Measurements from ENCODE around the gene PCDH1.
A peak's percentile ranks its signal among the peaks of the same experiment; 100 is the strongest.

Gene PCDH1

DNA sequence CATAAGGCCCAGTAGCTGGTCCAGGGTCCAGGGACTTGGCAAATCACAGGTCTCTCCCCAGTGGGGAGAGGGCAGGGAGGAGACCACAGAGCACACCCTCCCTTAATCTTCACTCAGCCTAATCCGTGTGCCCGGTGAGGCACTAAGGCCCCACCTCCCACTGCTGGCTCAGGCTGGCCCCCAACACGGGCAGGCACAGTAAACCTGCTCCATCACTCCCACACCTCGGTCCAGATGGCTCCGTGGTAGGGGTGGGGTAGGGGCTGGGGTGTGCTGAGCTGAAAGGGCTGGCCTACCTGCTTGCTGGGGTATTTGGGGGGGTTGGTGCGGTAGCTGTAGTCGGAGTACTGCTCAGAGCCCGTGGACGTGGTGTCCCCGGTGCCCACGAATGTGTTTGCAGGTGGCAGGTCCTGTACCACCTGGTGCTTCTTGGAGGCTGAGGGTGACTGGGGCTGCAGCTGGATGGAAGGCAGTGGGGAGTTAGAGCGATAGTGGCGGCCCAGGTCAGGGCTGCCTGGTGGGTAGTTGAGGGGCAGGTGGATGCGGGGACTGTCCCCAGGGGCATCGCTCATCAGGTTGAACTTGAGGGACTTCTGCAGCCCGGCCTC, 15.2 kb downstream of the PCDH1 start:
- no peaks in the 10 kb centered on the region for H3K36me3 Mint-ChIP-seq
- no peak for DNase-seq (ENCODE audit: low spot score in 2 of 2)
- H3K27me3 Mint-ChIP-seq, result peaks cover 21% of the 10 kb centered on the region
- H3K4me3 Mint-ChIP-seq, result no peak overlapping the region
- no peaks in the 10 kb centered on the region for H3K4me1 Mint-ChIP-seq
- ATAC-seq (ENCODE audit: low read depth), result no peak
- no peaks in the 10 kb centered on the region for H3K9me3 Mint-ChIP-seq
- no peak overlapping the region for H3K27ac Mint-ChIP-seq

DNA sequence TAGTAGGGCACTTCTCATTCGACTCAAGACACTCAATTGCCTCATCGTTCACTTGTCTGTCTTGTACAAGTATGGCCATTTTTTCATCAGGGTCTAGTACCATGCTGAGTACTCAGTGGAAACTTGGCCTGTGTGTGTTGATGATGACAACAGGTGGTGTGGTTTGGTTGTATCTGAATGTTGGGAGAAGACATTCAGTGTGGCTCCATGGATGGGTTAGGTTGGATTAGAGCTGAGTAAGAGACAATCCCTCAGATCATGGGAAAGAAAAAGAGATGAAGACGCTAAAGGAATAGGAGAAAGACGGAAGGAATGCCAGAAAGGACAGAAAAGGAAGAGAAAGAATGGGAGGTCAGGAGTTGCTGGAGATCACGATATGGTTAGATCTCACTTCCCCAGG, 17.0 kb downstream of the PCDH1 start:
- DNase-seq (ENCODE audit: low spot score in 2 of 2) (no peak), ATAC-seq (ENCODE audit: low read depth) (no peak)
- no peaks in the 10 kb centered on the region for H3K4me1 Mint-ChIP-seq
- H3K4me3 Mint-ChIP-seq, result no peak overlapping the region
- H3K27ac Mint-ChIP-seq, result no peak overlapping the region
- H3K9me3 Mint-ChIP-seq, result no peaks in the 10 kb centered on the region
- H3K27me3 Mint-ChIP-seq, result peaks cover 27% of the 10 kb centered on the region
- no peaks in the 10 kb centered on the region for H3K36me3 Mint-ChIP-seq

DNA sequence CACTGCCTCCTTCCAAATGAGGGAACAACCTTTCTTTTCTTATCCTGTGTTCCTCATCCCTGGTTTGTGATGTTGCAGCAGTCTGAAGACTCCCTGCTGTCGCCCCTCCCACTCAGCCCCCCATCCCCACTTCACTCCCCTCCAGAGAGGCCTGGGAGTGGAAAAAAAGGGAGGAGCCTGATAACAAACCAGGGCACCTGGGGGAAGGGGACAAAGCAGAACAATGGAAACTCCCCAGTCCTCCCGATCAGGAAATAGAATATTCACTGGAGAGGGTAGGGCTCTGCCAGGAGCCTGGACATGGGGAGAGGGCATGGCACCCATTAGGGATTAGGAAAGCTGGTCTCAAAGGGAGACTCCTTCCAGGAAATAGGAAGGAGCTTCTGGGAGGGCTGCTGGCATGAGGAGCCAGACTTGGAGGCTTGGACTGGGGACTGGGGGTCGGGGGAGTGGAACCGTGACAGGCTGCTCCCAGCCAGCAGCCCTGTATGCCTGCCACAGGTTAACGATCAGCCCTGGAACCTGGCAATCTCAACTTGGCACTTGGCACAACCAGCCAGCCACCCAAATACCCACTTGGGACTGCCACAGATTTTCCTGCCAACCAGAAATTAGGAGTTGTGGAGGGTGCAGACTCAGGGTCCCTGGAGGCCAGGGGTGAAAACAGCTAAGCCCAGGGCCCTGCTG, 20.0 kb downstream of the PCDH1 start:
- Mint-ChIP-seq H3K4me1 (peaks cover 2% of the 10 kb centered on the region), H3K27ac (no peak overlapping the region), H3K4me3 (no peak overlapping the region), H3K9me3 (no peaks in the 10 kb centered on the region), H3K36me3 (no peaks in the 10 kb centered on the region), H3K27me3 (peaks cover 23% of the 10 kb centered on the region)
- ATAC-seq (ENCODE audit: low read depth) (no peak), DNase-seq (ENCODE audit: low spot score in 2 of 2) (no peak)

DNA sequence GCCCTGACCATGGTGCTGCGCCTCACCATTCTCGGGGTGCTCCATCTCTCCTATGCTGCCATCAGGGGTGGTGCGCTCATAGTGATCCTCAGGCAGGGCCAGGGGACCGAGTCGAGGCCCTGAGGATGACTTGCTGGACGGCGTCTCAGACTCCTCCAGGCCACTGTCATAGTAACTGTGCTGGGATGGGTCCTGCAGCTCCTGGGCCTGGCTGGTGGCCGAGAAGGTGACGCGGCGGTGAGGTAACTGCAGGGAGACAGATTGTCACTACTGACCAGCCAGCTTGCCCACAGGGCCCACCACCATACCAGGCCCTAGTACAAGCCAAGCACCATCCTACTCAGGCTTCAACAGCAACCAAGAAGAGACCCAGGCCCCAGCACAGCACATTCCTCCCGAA, 21.0 kb downstream of the PCDH1 start:
- Mint-ChIP-seq H3K9me3 (no peaks in the 10 kb centered on the region), H3K36me3 (no peaks in the 10 kb centered on the region), H3K27ac (no peak overlapping the region), H3K4me3 (no peak overlapping the region), H3K4me1 (peaks cover 2% of the 10 kb centered on the region), H3K27me3 (peaks cover 22% of the 10 kb centered on the region)
- ATAC-seq (ENCODE audit: low read depth) (no peak), DNase-seq (ENCODE audit: low spot score in 2 of 2) (no peak)

DNA sequence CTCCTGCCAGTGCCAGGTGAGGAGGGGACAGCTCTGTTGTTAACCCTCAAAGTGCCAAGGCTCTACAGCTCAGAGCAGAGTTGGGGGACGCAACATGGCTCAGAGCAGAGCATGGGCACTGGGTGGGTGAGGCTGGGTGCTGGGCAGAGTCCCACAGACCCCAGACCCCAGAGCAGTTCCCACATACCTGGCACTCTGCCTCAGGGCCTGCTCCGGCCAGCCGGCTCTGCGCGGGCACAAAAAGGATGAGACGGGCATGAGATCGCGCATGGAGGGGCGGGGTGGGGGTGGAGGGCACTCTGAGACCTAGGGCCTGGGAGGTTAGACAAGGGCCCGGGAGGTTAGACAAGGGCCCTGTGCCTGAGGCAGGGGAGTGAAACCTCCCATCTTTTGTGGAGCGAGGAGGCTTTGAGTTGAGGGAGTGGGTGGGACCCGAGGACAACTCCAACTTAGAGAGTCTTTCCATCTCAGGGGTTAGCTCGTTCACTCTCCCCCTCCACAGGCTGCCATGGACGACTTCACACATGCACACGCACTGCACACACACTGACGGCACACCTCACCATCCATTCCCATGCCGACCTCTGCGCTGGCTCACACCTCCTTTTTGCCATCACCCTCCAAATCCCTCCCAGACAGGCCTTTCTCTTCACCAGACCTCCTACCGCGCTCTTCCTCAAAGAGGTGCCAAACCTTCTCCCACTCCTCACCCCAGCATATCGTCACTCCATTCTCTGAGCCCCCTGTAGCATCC, 22.0 kb downstream of the PCDH1 start:
- no peak for ATAC-seq (ENCODE audit: low read depth)

DNA sequence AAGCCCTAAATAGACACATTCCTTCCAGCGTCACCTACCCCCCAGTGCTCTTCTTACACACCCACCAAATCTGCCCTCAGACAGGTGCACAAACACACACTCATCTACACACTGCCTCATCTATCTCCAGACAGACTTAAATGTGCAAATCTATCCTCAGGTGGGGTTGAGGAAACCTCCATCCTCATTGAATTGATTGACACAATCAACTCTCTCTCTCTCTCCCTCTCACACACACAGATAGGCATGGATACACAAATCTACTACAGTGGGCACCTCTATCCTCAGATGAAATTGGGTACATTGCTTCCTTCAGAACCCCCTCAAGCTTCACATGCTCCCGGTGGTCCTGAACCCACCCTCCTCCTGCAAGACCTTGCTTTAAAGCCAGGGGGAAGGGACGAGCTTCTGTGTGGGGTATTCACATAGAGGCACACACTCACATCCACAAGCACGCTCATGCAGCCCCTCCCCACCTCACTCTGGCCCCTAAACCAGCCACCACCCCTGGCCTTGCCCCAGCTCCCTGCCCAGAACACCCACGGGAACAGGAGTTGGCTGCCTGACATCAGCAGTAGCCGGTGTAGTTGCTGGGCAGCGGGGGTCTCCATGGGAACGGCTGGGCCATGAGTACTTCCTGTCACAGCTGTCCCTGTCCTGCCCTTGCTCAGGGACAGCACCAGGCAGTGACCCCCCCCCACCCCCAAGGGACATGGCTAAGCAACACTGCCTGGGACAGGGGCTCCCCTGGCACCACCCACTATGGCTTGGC, 22.8 kb downstream of the PCDH1 start:
- ATAC-seq (ENCODE audit: low read depth) (no peak), DNase-seq (ENCODE audit: low spot score in 2 of 2) (no peak)
- no peak overlapping the region for H3K27ac Mint-ChIP-seq
- no peaks in the 10 kb centered on the region for H3K36me3 Mint-ChIP-seq
- H3K4me3 Mint-ChIP-seq, result no peak overlapping the region
- H3K27me3 Mint-ChIP-seq, result peaks cover 12% of the 10 kb centered on the region
- H3K9me3 Mint-ChIP-seq, result no peaks in the 10 kb centered on the region
- peaks cover 2% of the 10 kb centered on the region for H3K4me1 Mint-ChIP-seq

More for the DNA sequence above, 22.0 kb downstream of the PCDH1 start:
- H3K27ac Mint-ChIP-seq, result no peak overlapping the region
- H3K4me3 Mint-ChIP-seq, result no peak overlapping the region
- H3K36me3 Mint-ChIP-seq, result no peaks in the 10 kb centered on the region
- H3K9me3 Mint-ChIP-seq, result no peaks in the 10 kb centered on the region
- H3K27me3 Mint-ChIP-seq, result peaks cover 13% of the 10 kb centered on the region
- H3K4me1 Mint-ChIP-seq, result peaks cover 2% of the 10 kb centered on the region
- no peak for DNase-seq (ENCODE audit: low spot score in 2 of 2)

DNA sequence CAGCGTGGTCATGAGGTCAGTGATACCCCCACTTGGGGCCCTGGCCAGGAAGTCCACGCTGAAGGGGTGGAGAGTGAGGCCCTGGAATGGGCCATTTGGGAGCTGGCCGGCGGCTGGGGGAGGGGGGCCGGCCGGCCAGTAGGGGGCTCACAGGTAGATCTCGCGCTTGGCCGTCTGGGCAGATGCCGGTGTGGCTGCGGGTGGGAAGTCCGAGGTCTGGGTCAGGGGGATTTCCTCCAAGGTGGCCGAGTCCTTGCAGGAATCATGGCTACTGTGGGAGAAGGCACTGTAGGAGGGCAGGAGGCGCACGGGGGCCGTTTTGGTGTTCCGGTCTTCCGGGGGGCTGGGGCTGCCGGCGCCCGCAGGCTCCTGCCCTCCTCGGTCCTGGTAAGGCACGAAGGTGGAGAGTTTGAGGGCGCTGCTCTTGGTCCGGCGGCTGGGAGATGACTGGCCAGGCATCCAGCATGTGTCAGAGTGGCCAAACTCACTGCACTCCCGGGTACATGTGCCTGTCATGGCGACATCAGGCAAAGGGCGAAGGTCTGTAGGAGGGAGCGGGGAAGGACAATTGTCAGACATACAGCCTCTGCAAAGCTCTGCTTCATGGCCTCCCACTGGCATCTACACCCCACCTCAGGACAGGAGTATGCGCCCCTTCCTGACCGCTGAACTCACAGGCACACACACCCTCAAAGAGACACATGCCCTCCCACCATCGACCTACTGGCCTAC, 24.1 kb downstream of the PCDH1 start:
- peaks cover 3% of the 10 kb centered on the region for H3K4me1 Mint-ChIP-seq
- no peak overlapping the region for H3K27ac Mint-ChIP-seq
- no peak overlapping the region for H3K4me3 Mint-ChIP-seq
- H3K27me3 Mint-ChIP-seq, result peaks cover 9% of the 10 kb centered on the region
- no peaks in the 10 kb centered on the region for H3K9me3 Mint-ChIP-seq
- H3K36me3 Mint-ChIP-seq, result no peaks in the 10 kb centered on the region
- ATAC-seq (ENCODE audit: low read depth) (no peak), DNase-seq (ENCODE audit: low spot score in 2 of 2) (no peak)

DNA sequence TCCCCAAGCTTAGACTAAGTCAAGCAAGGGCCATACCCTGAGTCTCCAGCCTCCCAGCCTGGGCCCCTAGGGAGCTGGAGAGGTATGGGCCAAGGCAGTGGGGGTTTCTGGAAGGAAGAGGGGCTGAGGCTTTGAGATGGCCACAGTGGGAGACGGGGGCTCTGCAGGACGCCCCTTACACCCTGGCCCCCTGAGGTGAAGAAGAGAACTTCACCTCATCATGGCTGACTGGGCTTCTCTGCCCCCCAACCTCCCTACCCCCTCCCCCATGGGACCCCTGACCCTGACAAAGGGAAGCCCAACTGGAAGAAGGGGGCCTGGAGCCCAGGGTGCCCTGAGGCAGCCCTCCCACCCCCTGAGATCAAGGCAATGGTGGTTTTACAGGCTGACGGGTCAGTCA, 25.8 kb downstream of the PCDH1 start:
- H3K27me3 Mint-ChIP-seq, result peaks cover 7% of the 10 kb centered on the region
- H3K36me3 Mint-ChIP-seq, result no peaks in the 10 kb centered on the region
- H3K9me3 Mint-ChIP-seq, result no peaks in the 10 kb centered on the region
- DNase-seq (ENCODE audit: low spot score in 2 of 2) (no peak), ATAC-seq (ENCODE audit: low read depth) (no peak)
- H3K4me1 Mint-ChIP-seq, result peaks cover 8% of the 10 kb centered on the region
- no peak overlapping the region for H3K4me3 Mint-ChIP-seq
- no peak overlapping the region for H3K27ac Mint-ChIP-seq

DNA sequence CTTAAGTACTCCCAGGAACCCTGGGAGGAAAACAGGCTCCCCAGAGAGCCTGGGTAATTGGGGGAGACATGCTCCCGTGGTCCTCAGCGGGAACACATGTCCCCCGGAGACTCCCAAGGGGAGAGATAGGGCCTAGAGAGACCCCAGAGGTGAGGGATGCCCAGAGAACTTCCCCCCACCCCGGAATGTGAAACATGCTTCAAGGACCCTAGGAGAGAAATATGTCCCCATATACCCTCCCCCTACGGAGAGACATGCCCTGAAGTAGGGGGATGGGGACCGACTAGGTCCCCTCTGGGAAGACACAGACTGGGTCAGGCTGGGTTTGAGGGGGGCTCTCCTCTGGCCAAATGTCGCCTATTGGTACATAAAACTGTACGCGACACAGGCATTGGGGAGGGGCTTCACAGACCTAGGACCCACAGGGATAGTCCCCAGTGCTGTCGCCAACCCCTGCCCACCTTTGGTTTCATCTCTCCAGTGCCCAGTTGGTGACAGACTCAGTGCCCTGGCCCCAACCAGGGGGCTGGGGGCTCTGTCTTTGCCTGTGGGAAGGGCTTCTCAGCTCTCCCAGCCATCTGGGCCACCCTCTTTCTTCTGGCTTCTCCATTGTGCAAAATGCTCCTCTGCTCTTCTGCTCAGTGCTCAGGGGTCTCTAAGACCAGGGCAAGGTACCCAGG, 26.9 kb downstream of the PCDH1 start:
- DNase-seq (ENCODE audit: low spot score in 2 of 2), result no peak
- Mint-ChIP-seq H3K4me1 (peaks cover 8% of the 10 kb centered on the region), H3K9me3 (no peaks in the 10 kb centered on the region), H3K36me3 (no peaks in the 10 kb centered on the region), H3K4me3 (peak overlapping the region; percentile 68), H3K27me3 (peaks cover 1% of the 10 kb centered on the region), H3K27ac (no peak overlapping the region)
- ATAC-seq (ENCODE audit: low read depth), result no peak

DNA sequence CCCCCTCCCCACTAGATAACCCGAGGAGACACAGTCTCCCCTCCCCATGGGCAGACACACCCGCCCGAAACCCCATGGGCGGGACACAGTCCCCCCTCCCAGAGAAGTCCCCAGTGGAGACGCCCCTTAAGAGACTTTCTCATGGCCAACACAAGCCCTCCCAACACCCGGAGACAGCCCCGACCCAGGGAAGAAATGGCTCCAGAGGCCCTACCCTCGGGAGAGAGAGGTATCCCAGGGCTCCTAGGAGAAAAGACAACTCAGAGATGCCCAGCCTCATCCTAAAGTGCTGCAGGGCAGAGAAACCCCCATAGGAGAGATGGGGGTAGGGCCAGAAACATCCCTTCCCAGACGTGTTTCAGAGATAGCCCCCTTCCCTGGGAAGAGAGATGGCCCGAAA, 27.4 kb downstream of the PCDH1 start:
- H3K9me3 Mint-ChIP-seq, result no peaks in the 10 kb centered on the region
- no peak for DNase-seq (ENCODE audit: low spot score in 2 of 2)
- H3K36me3 Mint-ChIP-seq, result no peaks in the 10 kb centered on the region
- no peak for ATAC-seq (ENCODE audit: low read depth)
- H3K4me3 Mint-ChIP-seq, result peak overlapping the region; percentile 70
- peaks cover 5% of the 10 kb centered on the region for H3K27me3 Mint-ChIP-seq
- H3K27ac Mint-ChIP-seq, result no peak overlapping the region
- peaks cover 12% of the 10 kb centered on the region for H3K4me1 Mint-ChIP-seq

DNA sequence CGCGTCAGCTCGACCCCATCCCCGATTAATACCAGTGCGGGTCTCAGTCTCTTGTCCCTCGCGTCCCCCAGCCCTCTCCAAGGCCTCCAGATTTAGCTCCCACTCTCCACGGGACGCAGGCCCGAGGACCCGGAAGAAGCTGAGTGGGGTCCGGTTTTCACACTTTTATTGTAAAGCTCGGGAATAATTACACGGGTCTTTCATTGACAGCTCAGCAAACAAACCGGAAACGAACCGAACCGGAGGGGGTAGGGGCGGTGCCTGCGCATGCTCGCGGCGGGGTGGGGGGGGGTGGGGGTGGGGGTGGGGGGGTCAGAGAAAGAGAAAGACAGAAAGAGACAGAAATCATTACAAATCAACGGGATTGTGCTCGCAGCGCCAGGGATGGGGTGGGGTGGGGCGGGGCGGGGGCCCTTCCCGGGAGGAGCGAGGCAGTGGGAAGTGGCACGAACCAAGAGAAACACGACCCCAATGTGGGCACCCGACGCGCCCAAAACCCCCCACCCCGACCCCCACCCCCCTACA, 27.9 kb downstream of the PCDH1 start:
- Mint-ChIP-seq H3K27ac (no peak overlapping the region), H3K4me1 (peaks cover 13% of the 10 kb centered on the region), H3K4me3 (peak overlapping the region; percentile 83), H3K9me3 (no peaks in the 10 kb centered on the region), H3K27me3 (peaks cover 6% of the 10 kb centered on the region), H3K36me3 (no peaks in the 10 kb centered on the region)
- ATAC-seq (ENCODE audit: low read depth), result peak; percentile 30
- DNase-seq (ENCODE audit: low spot score in 2 of 2), result peak; percentile 18 to 39

DNA sequence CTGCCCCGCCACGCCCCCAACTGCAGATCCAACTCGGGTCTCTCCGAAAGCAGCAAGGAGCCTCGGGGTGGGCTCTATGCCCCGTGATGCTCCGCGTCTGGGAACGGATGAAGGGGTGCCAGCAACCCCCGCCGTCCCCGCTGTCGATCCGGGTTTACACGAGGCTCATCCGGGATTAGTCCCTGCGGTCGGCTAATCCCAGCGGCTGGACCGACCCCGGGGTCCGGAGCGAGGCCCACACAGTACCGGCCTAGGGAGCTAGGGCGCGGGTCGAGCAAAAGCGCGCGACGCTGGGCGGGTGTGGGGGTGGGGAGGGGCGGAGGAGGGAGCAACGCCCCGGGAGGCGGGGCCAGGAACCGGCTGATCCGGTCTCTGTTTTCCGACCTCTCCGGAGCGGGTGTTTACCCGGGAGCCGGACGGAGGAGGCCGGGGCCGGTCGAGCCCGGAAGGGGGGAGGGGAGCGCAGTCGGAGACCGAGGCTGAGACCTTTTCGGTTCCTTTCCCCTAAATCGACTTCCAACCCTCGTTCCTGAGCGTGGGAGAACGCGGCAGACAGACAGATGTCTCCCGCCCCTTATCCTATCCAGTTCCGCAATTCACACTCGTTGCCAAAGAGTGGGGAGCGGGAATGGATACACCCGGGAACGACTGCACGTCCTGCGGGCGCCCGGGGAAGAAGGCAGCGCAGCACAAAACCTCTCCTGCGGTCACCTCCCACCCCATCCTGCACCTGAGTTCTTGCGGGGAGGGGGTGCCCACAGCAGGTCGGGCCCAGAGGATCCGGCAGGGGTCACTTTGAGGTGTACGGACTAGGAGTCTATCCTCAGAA, 28.6 kb downstream of the PCDH1 start:
- peak; percentile 75 for ATAC-seq (ENCODE audit: low read depth)
- Mint-ChIP-seq H3K4me3 (peak overlapping the region; percentile 83), H3K9me3 (no peaks in the 10 kb centered on the region), H3K27me3 (peaks cover 9% of the 10 kb centered on the region), H3K27ac (no peak overlapping the region), H3K36me3 (no peaks in the 10 kb centered on the region), H3K4me1 (peaks cover 12% of the 10 kb centered on the region)
- DNase-seq (ENCODE audit: low spot score in 2 of 2), result peak; percentile 26 to 47

Data from memory B cell (primary cell).